ENCODE data around the gene ZNF124. TPM values are rescaled to one million over a fixed set of nuclear protein-coding genes. Genes with fewer than 3 reads are reported as not detected.
A peak's percentile ranks its signal among the peaks of the same experiment; 100 is the strongest.

The ZNF124 gene
- total RNA-seq, 1 experiment from 2014 or later, result 16.1 TPM

GRCh38 chr1:247113094-247113497 lies 58.7 kb downstream of the ZNF124 start:
- DNase-seq (ENCODE audit: low read depth), result peak; percentile 28

GRCh38 chr1:247112479-247112781 lies 59.4 kb downstream of the ZNF124 start:
- no peak for DNase-seq (ENCODE audit: low read depth)

- peak; percentile 66 for DNase-seq (ENCODE audit: low read depth)
These were observed 59.9 kb downstream of the ZNF124 start for GRCh38 chr1:247111700-247112478.

- DNase-seq (ENCODE audit: low read depth), result peak; percentile 22
These were observed 60.5 kb downstream of the ZNF124 start for GRCh38 chr1:247111259-247111699.

- no peak for DNase-seq (ENCODE audit: low read depth)
These were observed 61.1 kb downstream of the ZNF124 start for GRCh38 chr1:247110627-247111258.

GRCh38 chr1:247107694-247108093 lies 64.1 kb downstream of the ZNF124 start:
- DNase-seq (ENCODE audit: low read depth), result no peak

- no peak for DNase-seq (ENCODE audit: low read depth)
These were observed 65.9 kb downstream of the ZNF124 start for GRCh38 chr1:247105966-247106365.

Other genes with a start within 250 kb of the ZNF124 start
- gene AHCTF1, start 240.1 kb downstream of the ZNF124 start, total RNA-seq (2014; rRNA removed; shearing (Covaris generic)), result 30.9 and 32.1 TPM in 2 replicates
- gene ZNF695, start 164.0 kb downstream of the ZNF124 start, total RNA-seq (2014; rRNA removed; shearing (Covaris generic)), result 8.4 and 8.8 TPM in 2 replicates
- 6.0 and 6.5 TPM in 2 replicates for gene ZNF670, start 93.2 kb downstream of the ZNF124 start, total RNA-seq (2014; rRNA removed; shearing (Covaris generic))
- 6.1 and 7.9 TPM in 2 replicates for gene ZNF669, start 67.7 kb downstream of the ZNF124 start, total RNA-seq (2014; rRNA removed; shearing (Covaris generic))
- not detected in 2 replicates for gene VN1R5, start 84.1 kb upstream of the ZNF124 start, total RNA-seq (2014; rRNA removed; shearing (Covaris generic))
- 12.6 and 12.9 TPM in 2 replicates for gene ZNF496, start 159.8 kb upstream of the ZNF124 start, total RNA-seq (2014; rRNA removed; shearing (Covaris generic))
- gene NLRP3, start 244.2 kb upstream of the ZNF124 start, total RNA-seq (2014; rRNA removed; shearing (Covaris generic)), result 2.1 and 3.1 TPM in 2 replicates

Measured in RPMI7951 (cell line).